H1 (cell line): ENCODE data around the gene RSAD1. TPM values are rescaled to one million over a fixed set of nuclear protein-coding genes. Genes with fewer than 3 reads are reported as not detected.

ENCODE experiments used
- CTCF ChIA-PET: fragments of 300-600 bp; sonication (Branson Sonifier 250); formaldehyde crosslinking; loops from one replicate; lab custom pipeline; 2021; ENCODE audit not compliant: partially characterized antibody; lab: Charles Lee
- POLR2A ChIA-PET: fragments of 300-600 bp; sonication (Branson Sonifier 250); formaldehyde crosslinking; loops from one replicate; lab custom pipeline; 2021; ENCODE audit warnings: inconsistent platforms; ENCODE audit not compliant: partially characterized antibody; lab: Charles Lee
- DNase-seq, 2 experiments: peaks; one replicate each; pipeline versions ENCODE4 v3.0.0 to v3.0.0-alpha.2; 2010 to 2022; ENCODE audit warnings: low spot score in 2 of 2, low read depth in 1 of 2, mixed read lengths in 1 of 2
- FAIRE-seq: peaks from 2 replicates; lab custom pipeline; 2011; peaks lifted over from hg19 to GRCh38; lab: Jason Lieb, UNC
- H2AFZ ChIP-seq: 2 replicates; pipeline ENCODE4 v1.8.1; 2012; ENCODE audit warnings: low read length, inconsistent platforms
- H2AK5ac ChIP-seq: 2 replicates; pipeline ENCODE4 v1.6.1; 2013; ENCODE audit warnings: low read depth, low read length
- H2BK120ac ChIP-seq: replicated peaks from 2 replicates; pipeline ENCODE3; 2013; ENCODE audit warnings: low read depth, low read length, inconsistent platforms
- H2BK12ac ChIP-seq: 2 replicates; pipeline ENCODE4 v1.6.1; 2013; ENCODE audit warnings: low read depth, low read length
- H2BK15ac ChIP-seq: 2 replicates; pipeline ENCODE4 v1.6.1; 2013; ENCODE audit warnings: low read length
- H2BK20ac ChIP-seq: 2 replicates; pipeline ENCODE4 v1.6.1; 2013; ENCODE audit warnings: low read length
- H2BK5ac ChIP-seq: 2 replicates; pipeline ENCODE4 v1.6.1; 2013; ENCODE audit warnings: low read depth, low read length
- H3K14ac ChIP-seq: 2 replicates; pipeline ENCODE4 v1.6.1; 2013; ENCODE audit warnings: inconsistent platforms; ENCODE audit not compliant: insufficient read length
- H3K18ac ChIP-seq: 2 replicates; pipeline ENCODE4 v1.6.1; 2013; ENCODE audit warnings: low read length; ENCODE audit errors: extremely low read depth
- H3K23ac ChIP-seq: 2 replicates; pipeline ENCODE4 v1.6.1; 2013; ENCODE audit warnings: inconsistent platforms; ENCODE audit not compliant: insufficient read length
- H3K23me2 ChIP-seq: 2 replicates; pipeline ENCODE4 v1.6.1; 2013; ENCODE audit warnings: low read depth, low read length
- H3K27ac ChIP-seq: 2 replicates; pipeline ENCODE4 v1.6.1; 2011; ENCODE audit warnings: low read depth, low read length, inconsistent platforms
- H3K27me3 ChIP-seq, 4 experiments: replicated peaks in 1 of 4; 1 replicate in 1 of 4; 2 replicates in 3 of 4; pipeline versions ENCODE4 v1.6.1 to v1.8.1; 2011 to 2013; ENCODE audit warnings: low read length in 3 of 4, mild to moderate bottlenecking in 3 of 4, inconsistent platforms in 2 of 4, mixed read lengths in 2 of 4, moderate library complexity in 1 of 4; ENCODE audit not compliant: control insufficient read depth in 3 of 4, insufficient read depth in 3 of 4; ENCODE audit errors: extremely low read depth in 1 of 4
- H3K36me3 ChIP-seq, 4 experiments: 2 replicates each; pipeline versions ENCODE4 v1.6.1 to v1.8.1; 2011 to 2013; ENCODE audit warnings: mild to moderate bottlenecking in 4 of 4, low read length in 3 of 4, moderate library complexity in 2 of 4, control low read depth in 1 of 4, inconsistent platforms in 1 of 4; ENCODE audit not compliant: insufficient read depth in 4 of 4, control insufficient read depth in 2 of 4
- H3K4ac ChIP-seq: replicated peaks from 2 replicates; pipeline ENCODE3; 2013; ENCODE audit warnings: low read length, low read depth, mixed read lengths, inconsistent platforms; ENCODE audit not compliant: insufficient read length
- H3K4me1 ChIP-seq, 4 experiments: replicated peaks in 1 of 4; 1 replicate in 1 of 4; 2 replicates in 3 of 4; pipeline versions ENCODE4 v1.6.1 to v1.8.1; 2011 to 2013; ENCODE audit warnings: low read length in 3 of 4, inconsistent platforms in 2 of 4, mixed read lengths in 1 of 4; ENCODE audit not compliant: insufficient read depth in 4 of 4, control insufficient read depth in 3 of 4
- H3K4me2 ChIP-seq, 2 experiments: 2 replicates each; pipeline versions ENCODE4 v1.6.1 to v1.8.1; 2011 to 2013; ENCODE audit warnings: low read depth in 2 of 2, low read length in 2 of 2, control low read depth in 1 of 2, inconsistent platforms in 1 of 2, mild to moderate bottlenecking in 1 of 2; ENCODE audit not compliant: insufficient read depth in 1 of 2
- H3K4me3 ChIP-seq, 4 experiments: fragments of 200-600, 300-600 bp in 1 of 4; sonication (generic), shearing (Covaris generic), sonication (Bioruptor Twin) in 1 of 4; 2 replicates each; pipeline versions ENCODE4 v1.5.1 to v1.8.1; 2011 to 2016; ENCODE audit warnings: low read length in 4 of 4, low read depth in 3 of 4, control low read depth in 2 of 4, inconsistent platforms in 2 of 4, mild to moderate bottlenecking in 2 of 4, mixed read lengths in 1 of 4, moderate library complexity in 1 of 4; ENCODE audit not compliant: insufficient read depth in 2 of 4; ENCODE audit errors: extremely low read depth in 1 of 4
- H3K56ac ChIP-seq: replicated peaks from 2 replicates; pipeline ENCODE3; 2013; ENCODE audit warnings: low read depth, mild to moderate bottlenecking, mixed read lengths, low read length, inconsistent platforms; ENCODE audit not compliant: insufficient read length
- H3K79me1 ChIP-seq: 2 replicates; pipeline ENCODE4 v1.6.1; 2013; ENCODE audit warnings: low read depth, low read length, control low read depth
- H3K79me2 ChIP-seq, 2 experiments: 2 replicates each; pipeline versions ENCODE4 v1.6.1 to v1.8.1; 2012 to 2013; ENCODE audit warnings: low read length in 2 of 2, mild to moderate bottlenecking in 2 of 2, inconsistent platforms in 1 of 2; ENCODE audit not compliant: insufficient read depth in 2 of 2, control insufficient read depth in 1 of 2
- H3K9ac ChIP-seq, 4 experiments: replicated peaks in 1 of 4; 1 replicate in 1 of 4; 2 replicates in 3 of 4; pipeline versions ENCODE4 v1.6.1 to v1.8.1; 2011 to 2013; ENCODE audit warnings: low read depth in 3 of 4, low read length in 3 of 4, control low read depth in 2 of 4, mild to moderate bottlenecking in 2 of 4, moderate library complexity in 2 of 4, inconsistent platforms in 1 of 4; ENCODE audit errors: extremely low read depth in 1 of 4
- H3K9me3 ChIP-seq, 2 experiments: 2 replicates each; pipeline versions ENCODE4 v1.6.1 to v1.8.1; 2012 to 2013; ENCODE audit warnings: mild to moderate bottlenecking in 2 of 2, moderate library complexity in 2 of 2, control low read depth in 1 of 2, inconsistent platforms in 1 of 2, low read depth in 1 of 2, low read length in 1 of 2, mixed read lengths in 1 of 2; ENCODE audit not compliant: insufficient read depth in 2 of 2
- H4K20me1 ChIP-seq, 2 experiments: replicated peaks in 1 of 2; 2 replicates each; pipeline versions ENCODE3 to v1.8.1; 2011 to 2013; ENCODE audit warnings: inconsistent platforms in 2 of 2, low read length in 2 of 2, mild to moderate bottlenecking in 1 of 2; ENCODE audit not compliant: insufficient read depth in 2 of 2, control insufficient read depth in 1 of 2
- H4K5ac ChIP-seq: 2 replicates; pipeline ENCODE4 v1.6.1; 2013; ENCODE audit warnings: low read length, low read depth, mixed read lengths, inconsistent platforms; ENCODE audit not compliant: insufficient read length
- H4K8ac ChIP-seq: 2 replicates; pipeline ENCODE4 v1.8.0; 2013; ENCODE audit warnings: mild to moderate bottlenecking, moderate library complexity, low read length, inconsistent platforms; ENCODE audit not compliant: insufficient read depth; ENCODE audit errors: extremely low read depth
- H4K91ac ChIP-seq: replicated peaks from 2 replicates; pipeline ENCODE3; 2013; ENCODE audit warnings: low read length, mixed read lengths, inconsistent platforms; ENCODE audit not compliant: insufficient read length
- BRCA1 ChIP-seq: IDR thresholded peaks from 2 replicates; pipeline ENCODE4 v1.6.1; 2012; ENCODE audit warnings: low read depth, low read length, improper control_type of control experiment
- EP300 ChIP-seq, 2 experiments: IDR thresholded peaks; 1 replicate in 1 of 2; 2 replicates in 1 of 2; pipeline ENCODE4 v1.6.1; 2011 to 2012; ENCODE audit warnings: low read depth in 2 of 2, low read length in 2 of 2, mild to moderate bottlenecking in 2 of 2, borderline replicate concordance in 1 of 2, inconsistent platforms in 1 of 2, moderate library complexity in 1 of 2
- HDAC2 ChIP-seq, 2 experiments: fragments of 300-600 bp in 1 of 2; sonication (generic) in 1 of 2; IDR thresholded peaks; 2 replicates each; pipeline ENCODE4 v1.6.1; 2011 to 2012; ENCODE audit warnings: low read depth in 2 of 2, low read length in 2 of 2, mild to moderate bottlenecking in 2 of 2, moderate library complexity in 2 of 2, borderline replicate concordance in 1 of 2, inconsistent platforms in 1 of 2
- KDM1A ChIP-seq: fragments of 200-600, 300-600 bp; sonication (generic); IDR thresholded peaks from 2 replicates; pipeline ENCODE4 v1.7.1; 2016; ENCODE audit warnings: mild to moderate bottlenecking, low read length, borderline replicate concordance
- KDM4A ChIP-seq: IDR thresholded peaks from one replicate; pipeline ENCODE4 v1.7.1; 2012; ENCODE audit warnings: low read depth, mild to moderate bottlenecking, moderate library complexity, low read length, inconsistent platforms; ENCODE audit not compliant: severe bottlenecking
- NRF1 ChIP-seq: IDR thresholded peaks from 2 replicates; pipeline ENCODE4 v1.6.1; 2011; ENCODE audit warnings: mild to moderate bottlenecking, low read depth, low read length, improper control_type of control experiment
- POLR2A ChIP-seq, 2 experiments: IDR thresholded peaks; 1 replicate in 1 of 2; 2 replicates in 1 of 2; pipeline ENCODE4 v1.6.1; 2011; ENCODE audit warnings: low read depth in 2 of 2, low read length in 2 of 2, mild to moderate bottlenecking in 2 of 2; ENCODE audit errors: control extremely low read depth in 1 of 2
- SAP30 ChIP-seq: fragments of 300-600 bp; sonication (generic); IDR thresholded peaks from 2 replicates; pipeline ENCODE4 v1.7.1; 2012; ENCODE audit warnings: low read length, moderate library complexity, mild to moderate bottlenecking, inconsistent platforms; ENCODE audit not compliant: insufficient read depth, insufficient replicate concordance
- SRF ChIP-seq: IDR thresholded peaks from 2 replicates; pipeline ENCODE4 v1.6.1; 2011; ENCODE audit warnings: mild to moderate bottlenecking, low read depth, low read length, moderate library complexity
- SUZ12 ChIP-seq: fragments of 200-600 bp; sonication (generic); IDR thresholded peaks from 2 replicates; pipeline ENCODE4 v1.6.1; 2012; ENCODE audit warnings: mild to moderate bottlenecking, inconsistent platforms, low read length, moderate library complexity, mixed read lengths
- WGBS, 2 experiments: shearing (Covaris generic) in 1 of 2; methylation state at CpG; one replicate each; pipeline versions ENCODE4 v1.1.6 to v1.1.7; 2013 to 2015; ENCODE audit warnings: low lambda C conversion rate in 2 of 2, mixed read lengths in 2 of 2, inconsistent platforms in 1 of 2, low coverage in 1 of 2, missing lambda C conversion rate in 1 of 2; ENCODE audit not compliant: insufficient replicate concordance in 2 of 2, insufficient coverage in 1 of 2, insufficient read length in 1 of 2; ENCODE audit errors: extremely low coverage in 1 of 2, missing lambda C conversion rate in 1 of 2; 5-methylcytosine and 5-hydroxymethylcytosine counted together
- polyA plus RNA-seq, 7 experiments: library from polyadenylated mRNA; depleted of rRNA in 3 of 7; stranded (reverse) in 5 of 7; unstranded in 2 of 7; fragments of >200 nt in 5 of 7; fragments of 200-250 nt in 2 of 7; gene quantifications; 1 replicate in 5 of 7; 2 replicates in 1 of 7; 4 replicates in 1 of 7; pipeline versions ENCODE4 v1.2.1 to v1.2.3, GENCODE V29; 2011 to 2013; ENCODE audit warnings: missing spikeins in 2 of 7, mixed read lengths in 2 of 7
- total RNA-seq: library from RNA; stranded (reverse); fragmentation: NEBNext Ultra II Directional; extraction: Animal tissue kit (Norgen Biotek cat#: 25700); gene quantifications from 2 replicates; pipeline ENCODE4 v1.2.1, GENCODE V29; 2021
- TF ChIP-seq, protein P1 (sequence below): IDR thresholded peaks from 2 replicates; pipeline ENCODE4 v1.6.1; 2011; ENCODE audit warnings: low read length, improper control_type of control experiment

RSAD1 gene
- total and polyA plus RNA-seq, 2 of the 8 experiments (the other 6 are each of a cell fraction or from before 2014, with no cell fraction given) = 17.9 to 33.5 TPM

DNA sequence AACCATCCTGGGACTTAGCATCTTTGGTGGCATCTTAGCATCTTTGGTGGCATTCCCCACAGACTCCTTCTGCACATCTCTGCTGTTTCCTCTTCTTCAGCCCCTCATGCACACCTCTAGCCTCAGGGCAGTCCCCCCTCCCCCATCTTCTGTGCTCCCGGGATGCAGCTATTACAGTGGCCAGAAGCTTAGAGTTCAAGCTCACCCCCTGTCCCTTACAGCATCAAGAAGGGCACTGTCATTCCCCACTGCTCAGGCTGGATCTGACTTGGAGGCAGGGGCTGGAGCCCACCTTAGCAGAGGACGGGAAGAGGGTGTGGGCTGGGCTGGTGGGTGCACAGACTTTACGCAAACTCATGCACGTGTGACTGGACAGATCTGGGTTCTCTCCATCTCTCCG is 54.5 kb downstream of the RSAD1 start:
- no peak for FAIRE-seq
- whole genome bisulfite sequencing, 2 experiments = 4% methylated on average over 5 of the region's 5 CpGs; no CpG with 5 or more reads in 1 of the 2 experiments

More for the DNA sequence above, 54.5 kb downstream of the RSAD1 start:
- H2BK120ac ChIP-seq = no peak overlapping the region
- H3K9ac ChIP-seq = no peak overlapping the region; a peak in 1 of 7 replicates
- peak overlapping the region; percentile 88 for H3K18ac ChIP-seq
- H3K56ac ChIP-seq = no peak overlapping the region
- DNase-seq = peak in 1 of 2 experiments; percentile 66
- no peaks in the 10 kb centered on the region; the same call in 1 of the 2 replicates for H3K79me1 ChIP-seq
- TF ChIP-seq SAP30 = peak; percentile 29
- TF ChIP-seq KDM4A = peak; percentile 25
- TF ChIP-seq, protein P1, sequence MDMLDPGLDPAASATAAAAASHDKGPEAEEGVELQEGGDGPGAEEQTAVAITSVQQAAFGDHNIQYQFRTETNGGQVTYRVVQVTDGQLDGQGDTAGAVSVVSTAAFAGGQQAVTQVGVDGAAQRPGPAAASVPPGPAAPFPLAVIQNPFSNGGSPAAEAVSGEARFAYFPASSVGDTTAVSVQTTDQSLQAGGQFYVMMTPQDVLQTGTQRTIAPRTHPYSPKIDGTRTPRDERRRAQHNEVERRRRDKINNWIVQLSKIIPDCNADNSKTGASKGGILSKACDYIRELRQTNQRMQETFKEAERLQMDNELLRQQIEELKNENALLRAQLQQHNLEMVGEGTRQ = no peak
- TF ChIP-seq NRF1 = no peak
- peak; percentile 49; the same call in 1 of the 2 replicates for TF ChIP-seq SUZ12
- TF ChIP-seq BRCA1 = no peak
- no peak for TF ChIP-seq SRF
- TF ChIP-seq HDAC2 (IDR thresholded peaks at IDR 0.05; ENCODE audit: borderline replicate concordance in 1 of 2, low read depth in 2 of 2, low read length in 2 of 2) = no peak; a peak in 1 of 4 replicates
- TF ChIP-seq EP300 (IDR thresholded peaks at IDR 0.05; ENCODE audit: borderline replicate concordance in 1 of 2, low read depth in 2 of 2, low read length in 2 of 2) = no peak
- no peak for TF ChIP-seq KDM1A
- no peak for TF ChIP-seq POLR2A (IDR thresholded peaks at IDR 0.05; ENCODE audit: control extremely low read depth in 1 of 2, low read depth in 2 of 2, low read length in 2 of 2)
- H4K5ac ChIP-seq = no peak overlapping the region
- peaks cover 17% of the 10 kb centered on the region for H3K23me2 ChIP-seq
- peaks cover 0 to 3% (median 0%) of the 10 kb centered on the region in 4 experiments; a peak in 1 of 8 replicates for H3K36me3 ChIP-seq
- peak overlapping the region; percentile 60; the same call in 1 of the 2 replicates for H2BK12ac ChIP-seq
- H3K4me2 ChIP-seq = peak overlapping the region; percentile 96 to 99
- H3K9me3 ChIP-seq = no peaks in the 10 kb centered on the region
- no peak overlapping the region for H2AFZ ChIP-seq
- no peak overlapping the region for H4K91ac ChIP-seq
- peaks cover 0 to 21% (median 10%) of the 10 kb centered on the region in 4 experiments; a peak in 4 of 7 replicates for H3K27me3 ChIP-seq
- no peak overlapping the region for H2BK20ac ChIP-seq
- H3K4me1 ChIP-seq = peaks cover 5 to 29% (median 18%) of the 10 kb centered on the region in 4 experiments
- H2BK15ac ChIP-seq = peak overlapping the region; percentile 77; the same call in 1 of the 2 replicates
- H3K4ac ChIP-seq = no peak overlapping the region
- 0 out of 4 replicates have a peak, but pooled peaks cover 0 to 2% of the 10 kb centered on the region in 2 experiments for H3K79me2 ChIP-seq
- H3K14ac ChIP-seq = no peak overlapping the region
- H3K23ac ChIP-seq = no peak overlapping the region
- no peak overlapping the region for H3K27ac ChIP-seq
- CTCF ChIA-PET = interaction anchor here (0.6 to 5.2 kb wide), 22 partner anchors 8 to 164 kb away, joined by 3 to 36 read pairs (median 6); no protein-coding TSS in a partner anchor
- H2BK5ac ChIP-seq = peak overlapping the region; percentile 53; the same call in 1 of the 2 replicates
- peak overlapping the region; percentile 28; the same call in 1 of the 2 replicates for H4K8ac ChIP-seq
- POLR2A ChIA-PET = interaction anchor here (0.7 to 4.3 kb wide), 12 partner anchors 9 to 333 kb away, joined by 3 to 13 read pairs (median 4); partner anchors contain the start of genes CACNA1G and TOB1
- no peak overlapping the region for H2AK5ac ChIP-seq
- H4K20me1 ChIP-seq = no peaks in the 10 kb centered on the region
- peak overlapping the region; percentile 36 to 77 (median 74) for H3K4me3 ChIP-seq
